DND-41 (cell line): Measurements from ENCODE around the gene C1QTNF6.

Source experiments
- EZH2 ChIP-seq: IDR thresholded peaks from 3 replicates; pipeline ENCODE4 v1.6.1; 2012; ENCODE audit warnings: borderline replicate concordance, low read depth, mild to moderate bottlenecking, moderate library complexity, low read length, inconsistent platforms; ENCODE audit not compliant: severe bottlenecking
- TF ChIP-seq, protein P1 (sequence below): IDR thresholded peaks from 2 replicates; pipeline ENCODE4 v1.5.1; 2012; ENCODE audit warnings: borderline replicate concordance, low read length, moderate library complexity, mild to moderate bottlenecking; ENCODE audit not compliant: poor library complexity, severe bottlenecking; ENCODE audit errors: extremely low read depth

DNA sequence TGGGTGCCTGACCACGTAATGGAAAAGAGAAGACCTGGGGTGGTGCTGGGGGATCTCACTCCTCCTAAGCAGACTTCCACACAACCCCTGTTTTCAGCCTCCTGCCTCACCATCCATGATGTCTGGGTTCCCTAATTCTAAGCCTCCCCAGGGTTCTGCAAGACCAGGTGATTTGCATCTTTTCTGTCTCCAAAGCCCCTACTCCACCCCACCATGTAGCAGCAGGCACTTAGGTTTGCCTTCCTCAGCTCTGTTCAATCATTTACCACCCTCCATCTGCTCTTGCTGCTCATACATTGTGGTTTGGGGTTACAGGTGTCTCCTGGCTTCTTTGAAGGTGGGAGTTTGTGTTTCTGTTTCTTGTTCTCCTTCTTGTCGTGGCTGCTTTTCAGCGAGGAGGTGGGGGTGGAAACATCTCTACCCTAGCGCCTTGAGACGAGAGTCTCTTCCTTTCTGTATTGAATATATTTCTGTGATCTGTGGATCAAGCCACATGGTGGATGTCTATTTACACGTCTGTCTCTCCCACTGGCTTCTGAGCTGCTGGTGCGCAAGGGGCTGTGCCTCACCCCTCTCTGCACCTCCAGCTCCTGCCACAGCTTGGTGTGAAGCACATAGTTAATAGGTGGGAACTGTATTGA is 30.8 kb upstream of the C1QTNF6 start:
- TF ChIP-seq, protein P1, sequence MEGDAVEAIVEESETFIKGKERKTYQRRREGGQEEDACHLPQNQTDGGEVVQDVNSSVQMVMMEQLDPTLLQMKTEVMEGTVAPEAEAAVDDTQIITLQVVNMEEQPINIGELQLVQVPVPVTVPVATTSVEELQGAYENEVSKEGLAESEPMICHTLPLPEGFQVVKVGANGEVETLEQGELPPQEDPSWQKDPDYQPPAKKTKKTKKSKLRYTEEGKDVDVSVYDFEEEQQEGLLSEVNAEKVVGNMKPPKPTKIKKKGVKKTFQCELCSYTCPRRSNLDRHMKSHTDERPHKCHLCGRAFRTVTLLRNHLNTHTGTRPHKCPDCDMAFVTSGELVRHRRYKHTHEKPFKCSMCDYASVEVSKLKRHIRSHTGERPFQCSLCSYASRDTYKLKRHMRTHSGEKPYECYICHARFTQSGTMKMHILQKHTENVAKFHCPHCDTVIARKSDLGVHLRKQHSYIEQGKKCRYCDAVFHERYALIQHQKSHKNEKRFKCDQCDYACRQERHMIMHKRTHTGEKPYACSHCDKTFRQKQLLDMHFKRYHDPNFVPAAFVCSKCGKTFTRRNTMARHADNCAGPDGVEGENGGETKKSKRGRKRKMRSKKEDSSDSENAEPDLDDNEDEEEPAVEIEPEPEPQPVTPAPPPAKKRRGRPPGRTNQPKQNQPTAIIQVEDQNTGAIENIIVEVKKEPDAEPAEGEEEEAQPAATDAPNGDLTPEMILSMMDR: no peak
- TF ChIP-seq EZH2: no peak
